H1 (cell line): ENCODE measurements around the gene SNX19. TPM values are rescaled to one million over a fixed set of nuclear protein-coding genes. Genes with fewer than 3 reads are reported as not detected.

Experiments
- CTCF ChIA-PET: fragments of 300-600 bp; sonication (Branson Sonifier 250); formaldehyde crosslinking; loops from one replicate; lab custom pipeline; 2021; ENCODE audit not compliant: partially characterized antibody; lab: Charles Lee
- POLR2A ChIA-PET: fragments of 300-600 bp; sonication (Branson Sonifier 250); formaldehyde crosslinking; loops from one replicate; lab custom pipeline; 2021; ENCODE audit warnings: inconsistent platforms; ENCODE audit not compliant: partially characterized antibody; lab: Charles Lee
- DNase-seq, 2 experiments: peaks; one replicate each; pipeline versions ENCODE4 v3.0.0 to v3.0.0-alpha.2; 2010 to 2022; ENCODE audit warnings: low spot score in 2 of 2, low read depth in 1 of 2, mixed read lengths in 1 of 2
- FAIRE-seq: peaks from 2 replicates; lab custom pipeline; 2011; peaks lifted over from hg19 to GRCh38; lab: Jason Lieb, UNC
- H2AFZ ChIP-seq: 2 replicates; pipeline ENCODE4 v1.8.1; 2012; ENCODE audit warnings: low read length, inconsistent platforms
- H2AK5ac ChIP-seq: 2 replicates; pipeline ENCODE4 v1.6.1; 2013; ENCODE audit warnings: low read depth, low read length
- H2BK120ac ChIP-seq: replicated peaks from 2 replicates; pipeline ENCODE3; 2013; ENCODE audit warnings: low read depth, low read length, inconsistent platforms
- H2BK12ac ChIP-seq: 2 replicates; pipeline ENCODE4 v1.6.1; 2013; ENCODE audit warnings: low read depth, low read length
- H2BK15ac ChIP-seq: 2 replicates; pipeline ENCODE4 v1.6.1; 2013; ENCODE audit warnings: low read length
- H2BK20ac ChIP-seq: 2 replicates; pipeline ENCODE4 v1.6.1; 2013; ENCODE audit warnings: low read length
- H2BK5ac ChIP-seq: 2 replicates; pipeline ENCODE4 v1.6.1; 2013; ENCODE audit warnings: low read depth, low read length
- H3K14ac ChIP-seq: 2 replicates; pipeline ENCODE4 v1.6.1; 2013; ENCODE audit warnings: inconsistent platforms; ENCODE audit not compliant: insufficient read length
- H3K18ac ChIP-seq: 2 replicates; pipeline ENCODE4 v1.6.1; 2013; ENCODE audit warnings: low read length; ENCODE audit errors: extremely low read depth
- H3K23ac ChIP-seq: 2 replicates; pipeline ENCODE4 v1.6.1; 2013; ENCODE audit warnings: inconsistent platforms; ENCODE audit not compliant: insufficient read length
- H3K23me2 ChIP-seq: 2 replicates; pipeline ENCODE4 v1.6.1; 2013; ENCODE audit warnings: low read depth, low read length
- H3K27ac ChIP-seq: 2 replicates; pipeline ENCODE4 v1.6.1; 2011; ENCODE audit warnings: low read depth, low read length, inconsistent platforms
- H3K27me3 ChIP-seq, 4 experiments: replicated peaks in 1 of 4; 1 replicate in 1 of 4; 2 replicates in 3 of 4; pipeline versions ENCODE4 v1.6.1 to v1.8.1; 2011 to 2013; ENCODE audit warnings: low read length in 3 of 4, mild to moderate bottlenecking in 3 of 4, inconsistent platforms in 2 of 4, mixed read lengths in 2 of 4, moderate library complexity in 1 of 4; ENCODE audit not compliant: control insufficient read depth in 3 of 4, insufficient read depth in 3 of 4; ENCODE audit errors: extremely low read depth in 1 of 4
- H3K36me3 ChIP-seq, 4 experiments: 2 replicates each; pipeline versions ENCODE4 v1.6.1 to v1.8.1; 2011 to 2013; ENCODE audit warnings: mild to moderate bottlenecking in 4 of 4, low read length in 3 of 4, moderate library complexity in 2 of 4, control low read depth in 1 of 4, inconsistent platforms in 1 of 4; ENCODE audit not compliant: insufficient read depth in 4 of 4, control insufficient read depth in 2 of 4
- H3K4ac ChIP-seq: replicated peaks from 2 replicates; pipeline ENCODE3; 2013; ENCODE audit warnings: low read length, low read depth, mixed read lengths, inconsistent platforms; ENCODE audit not compliant: insufficient read length
- H3K4me1 ChIP-seq, 4 experiments: replicated peaks in 1 of 4; 1 replicate in 1 of 4; 2 replicates in 3 of 4; pipeline versions ENCODE4 v1.6.1 to v1.8.1; 2011 to 2013; ENCODE audit warnings: low read length in 3 of 4, inconsistent platforms in 2 of 4, mixed read lengths in 1 of 4; ENCODE audit not compliant: insufficient read depth in 4 of 4, control insufficient read depth in 3 of 4
- H3K4me2 ChIP-seq, 2 experiments: 2 replicates each; pipeline versions ENCODE4 v1.6.1 to v1.8.1; 2011 to 2013; ENCODE audit warnings: low read depth in 2 of 2, low read length in 2 of 2, control low read depth in 1 of 2, inconsistent platforms in 1 of 2, mild to moderate bottlenecking in 1 of 2; ENCODE audit not compliant: insufficient read depth in 1 of 2
- H3K4me3 ChIP-seq, 4 experiments: fragments of 200-600, 300-600 bp in 1 of 4; sonication (generic), shearing (Covaris generic), sonication (Bioruptor Twin) in 1 of 4; 2 replicates each; pipeline versions ENCODE4 v1.5.1 to v1.8.1; 2011 to 2016; ENCODE audit warnings: low read length in 4 of 4, low read depth in 3 of 4, control low read depth in 2 of 4, inconsistent platforms in 2 of 4, mild to moderate bottlenecking in 2 of 4, mixed read lengths in 1 of 4, moderate library complexity in 1 of 4; ENCODE audit not compliant: insufficient read depth in 2 of 4; ENCODE audit errors: extremely low read depth in 1 of 4
- H3K56ac ChIP-seq: replicated peaks from 2 replicates; pipeline ENCODE3; 2013; ENCODE audit warnings: low read depth, mild to moderate bottlenecking, mixed read lengths, low read length, inconsistent platforms; ENCODE audit not compliant: insufficient read length
- H3K79me1 ChIP-seq: 2 replicates; pipeline ENCODE4 v1.6.1; 2013; ENCODE audit warnings: low read depth, low read length, control low read depth
- H3K79me2 ChIP-seq, 2 experiments: 2 replicates each; pipeline versions ENCODE4 v1.6.1 to v1.8.1; 2012 to 2013; ENCODE audit warnings: low read length in 2 of 2, mild to moderate bottlenecking in 2 of 2, inconsistent platforms in 1 of 2; ENCODE audit not compliant: insufficient read depth in 2 of 2, control insufficient read depth in 1 of 2
- H3K9ac ChIP-seq, 4 experiments: replicated peaks in 1 of 4; 1 replicate in 1 of 4; 2 replicates in 3 of 4; pipeline versions ENCODE4 v1.6.1 to v1.8.1; 2011 to 2013; ENCODE audit warnings: low read depth in 3 of 4, low read length in 3 of 4, control low read depth in 2 of 4, mild to moderate bottlenecking in 2 of 4, moderate library complexity in 2 of 4, inconsistent platforms in 1 of 4; ENCODE audit errors: extremely low read depth in 1 of 4
- H3K9me3 ChIP-seq, 2 experiments: 2 replicates each; pipeline versions ENCODE4 v1.6.1 to v1.8.1; 2012 to 2013; ENCODE audit warnings: mild to moderate bottlenecking in 2 of 2, moderate library complexity in 2 of 2, control low read depth in 1 of 2, inconsistent platforms in 1 of 2, low read depth in 1 of 2, low read length in 1 of 2, mixed read lengths in 1 of 2; ENCODE audit not compliant: insufficient read depth in 2 of 2
- H4K20me1 ChIP-seq, 2 experiments: replicated peaks in 1 of 2; 2 replicates each; pipeline versions ENCODE3 to v1.8.1; 2011 to 2013; ENCODE audit warnings: inconsistent platforms in 2 of 2, low read length in 2 of 2, mild to moderate bottlenecking in 1 of 2; ENCODE audit not compliant: insufficient read depth in 2 of 2, control insufficient read depth in 1 of 2
- H4K5ac ChIP-seq: 2 replicates; pipeline ENCODE4 v1.6.1; 2013; ENCODE audit warnings: low read length, low read depth, mixed read lengths, inconsistent platforms; ENCODE audit not compliant: insufficient read length
- H4K8ac ChIP-seq: 2 replicates; pipeline ENCODE4 v1.8.0; 2013; ENCODE audit warnings: mild to moderate bottlenecking, moderate library complexity, low read length, inconsistent platforms; ENCODE audit not compliant: insufficient read depth; ENCODE audit errors: extremely low read depth
- H4K91ac ChIP-seq: replicated peaks from 2 replicates; pipeline ENCODE3; 2013; ENCODE audit warnings: low read length, mixed read lengths, inconsistent platforms; ENCODE audit not compliant: insufficient read length
- HDAC2 ChIP-seq, 2 experiments: fragments of 300-600 bp in 1 of 2; sonication (generic) in 1 of 2; IDR thresholded peaks; 2 replicates each; pipeline ENCODE4 v1.6.1; 2011 to 2012; ENCODE audit warnings: low read depth in 2 of 2, low read length in 2 of 2, mild to moderate bottlenecking in 2 of 2, moderate library complexity in 2 of 2, borderline replicate concordance in 1 of 2, inconsistent platforms in 1 of 2
- JUND ChIP-seq: IDR thresholded peaks from 2 replicates; pipeline ENCODE4 v1.6.1; 2011; ENCODE audit warnings: mild to moderate bottlenecking, improper control_type of control experiment, low read length
- PHF8 ChIP-seq: fragments of 200-600 bp; sonication (generic); conservative IDR thresholded peaks from 2 replicates; pipeline ENCODE4 v1.7.1; 2012; ENCODE audit warnings: low read depth, mild to moderate bottlenecking, inconsistent platforms, low read length, moderate library complexity
- POLR2AphosphoS5 ChIP-seq: IDR thresholded peaks from 2 replicates; pipeline ENCODE4 v1.6.1; 2011; ENCODE audit warnings: low read depth, low read length
- RAD21 ChIP-seq, 2 experiments: IDR thresholded peaks in 1 of 2; conservative IDR thresholded peaks in 1 of 2; 2 replicates each; pipeline ENCODE4 v1.6.1; 2011; ENCODE audit warnings: low read depth in 2 of 2, low read length in 2 of 2, improper control_type of control experiment in 1 of 2, inconsistent platforms in 1 of 2, mild to moderate bottlenecking in 1 of 2, moderate library complexity in 1 of 2
- RFX5 ChIP-seq: IDR thresholded peaks from 2 replicates; pipeline ENCODE4 v1.6.1; 2011; ENCODE audit warnings: low read depth, low read length, improper control_type of control experiment, borderline replicate concordance
- RNF2 ChIP-seq: fragments of 200-900, 300-1000 bp; sonication (generic); IDR thresholded peaks from 2 replicates; pipeline ENCODE4 v1.7.1; 2016; ENCODE audit warnings: borderline replicate concordance, low read depth, mild to moderate bottlenecking, antibody characterized with exemption, low read length; ENCODE audit not compliant: poor library complexity, severe bottlenecking; ENCODE audit errors: missing control alignments
- SP2 ChIP-seq: IDR thresholded peaks from 2 replicates; pipeline ENCODE4 v1.6.1; 2012; ENCODE audit warnings: mild to moderate bottlenecking, low read length, inconsistent platforms
- SP4 ChIP-seq: IDR thresholded peaks from 2 replicates; pipeline ENCODE4 v1.6.1; 2012; ENCODE audit warnings: low read length, inconsistent platforms
- ZNF274 ChIP-seq: IDR thresholded peaks from 2 replicates; pipeline ENCODE4 v1.7.0; 2012; ENCODE audit warnings: low read length, borderline replicate concordance; ENCODE audit errors: extremely low read depth
- WGBS, 2 experiments: shearing (Covaris generic) in 1 of 2; methylation state at CpG; one replicate each; pipeline versions ENCODE4 v1.1.6 to v1.1.7; 2013 to 2015; ENCODE audit warnings: low lambda C conversion rate in 2 of 2, mixed read lengths in 2 of 2, inconsistent platforms in 1 of 2, low coverage in 1 of 2, missing lambda C conversion rate in 1 of 2; ENCODE audit not compliant: insufficient replicate concordance in 2 of 2, insufficient coverage in 1 of 2, insufficient read length in 1 of 2; ENCODE audit errors: extremely low coverage in 1 of 2, missing lambda C conversion rate in 1 of 2; 5-methylcytosine and 5-hydroxymethylcytosine counted together
- polyA plus RNA-seq, 7 experiments: library from polyadenylated mRNA; depleted of rRNA in 3 of 7; stranded (reverse) in 5 of 7; unstranded in 2 of 7; fragments of >200 nt in 5 of 7; fragments of 200-250 nt in 2 of 7; gene quantifications; 1 replicate in 5 of 7; 2 replicates in 1 of 7; 4 replicates in 1 of 7; pipeline versions ENCODE4 v1.2.1 to v1.2.3, GENCODE V29; 2011 to 2013; ENCODE audit warnings: missing spikeins in 2 of 7, mixed read lengths in 2 of 7
- total RNA-seq: library from RNA; stranded (reverse); fragmentation: NEBNext Ultra II Directional; extraction: Animal tissue kit (Norgen Biotek cat#: 25700); gene quantifications from 2 replicates; pipeline ENCODE4 v1.2.1, GENCODE V29; 2021
- TF ChIP-seq, protein P1 (sequence below), 3 experiments: IDR thresholded peaks; 1 replicate in 2 of 3; 2 replicates in 1 of 3; pipeline versions ENCODE4 v1.5.1 to v1.6.1; 2011; ENCODE audit warnings: low read length in 3 of 3, mild to moderate bottlenecking in 3 of 3, inconsistent platforms in 2 of 3, low read depth in 1 of 3, moderate library complexity in 1 of 3; ENCODE audit not compliant: insufficient read depth in 1 of 3; ENCODE audit errors: control extremely low read depth in 1 of 3

The SNX19 gene
- total and polyA plus RNA-seq, 2 of the 8 experiments (the other 6 are each of a cell fraction or from before 2014, with no cell fraction given): 15.0 to 25.2 TPM

DNA sequence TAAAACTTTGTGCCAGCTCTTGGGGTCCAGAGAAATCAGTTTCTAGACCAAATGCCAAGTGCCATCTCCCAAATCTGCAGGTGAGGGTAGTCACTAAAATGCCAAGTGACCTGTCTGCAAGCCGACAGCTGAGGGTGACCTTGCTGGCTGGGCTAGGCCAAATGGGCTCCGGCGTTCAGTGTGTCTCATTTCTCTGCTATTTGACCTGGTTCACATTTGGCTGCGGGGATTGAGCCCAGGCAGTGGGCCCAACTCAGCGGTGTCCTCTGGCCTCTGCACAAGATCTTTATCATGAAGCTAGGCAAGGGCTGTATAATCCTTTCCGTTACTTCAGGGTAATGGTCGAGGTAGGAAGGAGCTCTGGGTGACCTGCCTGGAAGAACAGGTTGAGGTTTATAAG, 87.5 kb downstream of the SNX19 start:
- H3K4ac ChIP-seq: no peak overlapping the region
- H2BK5ac ChIP-seq: no peak overlapping the region
- ChIA-PET CTCF (interaction anchor here (0.6 to 6.2 kb wide), 18 partner anchors 9 to 612 kb away, joined by 3 to 65 read pairs (median 4); partner anchors contain the start of gene ADAMTS15), POLR2A (no interaction called here)
- H3K79me2 ChIP-seq: no peaks in the 10 kb centered on the region
- H4K5ac ChIP-seq: no peak overlapping the region
- H3K36me3 ChIP-seq: no peaks in the 10 kb centered on the region
- peaks cover 0 to 10% (median 2%) of the 10 kb centered on the region in 4 experiments; a peak in 4 of 7 replicates for H3K4me1 ChIP-seq
- FAIRE-seq (no peak), DNase-seq (no peak)
- no peaks in the 10 kb centered on the region for H3K23me2 ChIP-seq
- H2BK120ac ChIP-seq: no peak overlapping the region
- H3K27ac ChIP-seq: no peak overlapping the region
- no peak overlapping the region for H4K8ac ChIP-seq
- H2BK15ac ChIP-seq: no peak overlapping the region
- no peak overlapping the region for H3K14ac ChIP-seq
- no peak overlapping the region for H3K4me2 ChIP-seq
- no peaks in the 10 kb centered on the region for H3K9me3 ChIP-seq
- H2AFZ ChIP-seq: no peak overlapping the region
- no peaks in the 10 kb centered on the region for H3K27me3 ChIP-seq
- H3K4me3 ChIP-seq: no peak overlapping the region
- 91% methylated on average over 7 of the region's 7 CpGs; no CpG with 5 or more reads in 1 of the 2 experiments for WGBS, 2 experiments
- no peak overlapping the region for H3K23ac ChIP-seq
- no peaks in the 10 kb centered on the region for H4K20me1 ChIP-seq
- no peak overlapping the region for H4K91ac ChIP-seq
- peak overlapping the region; percentile 75; the same call in 1 of the 2 replicates for H2BK20ac ChIP-seq
- H3K18ac ChIP-seq: no peak overlapping the region
- H3K79me1 ChIP-seq: no peaks in the 10 kb centered on the region
- no peak overlapping the region for H3K9ac ChIP-seq
- no peak overlapping the region for H2AK5ac ChIP-seq
- H3K56ac ChIP-seq: no peak overlapping the region
- no peak overlapping the region for H2BK12ac ChIP-seq
- no peak for TF ChIP-seq POLR2AphosphoS5
- TF ChIP-seq JUND: no peak
- no peak for TF ChIP-seq SP2
- no peak for TF ChIP-seq SP4
- TF ChIP-seq, protein P1, sequence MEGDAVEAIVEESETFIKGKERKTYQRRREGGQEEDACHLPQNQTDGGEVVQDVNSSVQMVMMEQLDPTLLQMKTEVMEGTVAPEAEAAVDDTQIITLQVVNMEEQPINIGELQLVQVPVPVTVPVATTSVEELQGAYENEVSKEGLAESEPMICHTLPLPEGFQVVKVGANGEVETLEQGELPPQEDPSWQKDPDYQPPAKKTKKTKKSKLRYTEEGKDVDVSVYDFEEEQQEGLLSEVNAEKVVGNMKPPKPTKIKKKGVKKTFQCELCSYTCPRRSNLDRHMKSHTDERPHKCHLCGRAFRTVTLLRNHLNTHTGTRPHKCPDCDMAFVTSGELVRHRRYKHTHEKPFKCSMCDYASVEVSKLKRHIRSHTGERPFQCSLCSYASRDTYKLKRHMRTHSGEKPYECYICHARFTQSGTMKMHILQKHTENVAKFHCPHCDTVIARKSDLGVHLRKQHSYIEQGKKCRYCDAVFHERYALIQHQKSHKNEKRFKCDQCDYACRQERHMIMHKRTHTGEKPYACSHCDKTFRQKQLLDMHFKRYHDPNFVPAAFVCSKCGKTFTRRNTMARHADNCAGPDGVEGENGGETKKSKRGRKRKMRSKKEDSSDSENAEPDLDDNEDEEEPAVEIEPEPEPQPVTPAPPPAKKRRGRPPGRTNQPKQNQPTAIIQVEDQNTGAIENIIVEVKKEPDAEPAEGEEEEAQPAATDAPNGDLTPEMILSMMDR (IDR thresholded peaks at IDR 0.05; ENCODE audit: control extremely low read depth in 1 of 3, insufficient read depth in 1 of 3, low read depth in 1 of 3, low read length in 3 of 3): no peak
- TF ChIP-seq RAD21 (IDR thresholded peaks at IDR 0.05 in 1 of 2, conservative IDR thresholded peaks at IDR 0.05 in 1 of 2; ENCODE audit: low read depth in 2 of 2, low read length in 2 of 2): no peak
- no peak for TF ChIP-seq HDAC2 (IDR thresholded peaks at IDR 0.05; ENCODE audit: borderline replicate concordance in 1 of 2, low read depth in 2 of 2, low read length in 2 of 2)
- no peak for TF ChIP-seq PHF8
- no peak for TF ChIP-seq RFX5
- no peak for TF ChIP-seq RNF2
- no peak for TF ChIP-seq ZNF274
